ENCODE measurements around the gene SMIM38. TPM values are rescaled to one million over a fixed set of nuclear protein-coding genes. Genes with fewer than 3 reads are reported as not detected.

The SMIM38 gene
- total RNA-seq, 3 donors from 2014 or later = 2.2 TPM; not detected in 2

DNA sequence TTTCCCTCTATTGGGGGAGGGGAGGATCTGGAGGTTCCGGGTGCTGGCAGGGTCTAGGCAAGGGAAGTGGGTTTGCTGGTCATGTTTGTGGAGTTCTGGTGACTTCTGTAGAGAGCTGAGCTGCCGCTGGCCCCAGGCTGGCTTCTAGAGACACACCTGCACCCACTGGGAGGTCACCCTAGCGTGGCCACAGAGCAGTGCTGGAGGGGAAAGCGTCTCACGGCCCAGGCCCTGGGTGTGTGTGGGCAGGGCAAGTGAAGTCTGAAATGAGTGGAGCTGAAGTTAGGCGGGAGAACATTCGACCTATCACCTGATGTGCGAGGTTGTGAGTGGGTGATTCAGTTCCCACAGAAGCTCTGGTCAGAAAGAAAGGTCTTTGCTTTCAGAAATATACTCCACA is 27.9 kb downstream of the SMIM38 start:
- Histone ChIP-seq H3K4me1 (ENCODE audit: low read depth) (peaks cover 5% of the 10 kb centered on the region), H3K4me3 (no peak overlapping the region), H3K9me3 (peaks cover 8% of the 10 kb centered on the region), H3K36me3 (ENCODE audit: low read depth) (no peaks in the 10 kb centered on the region)
- intact Hi-C loops (cut with DNase I, micrococcal nuclease) = no loop called here
- TF ChIP-seq, protein P1, sequence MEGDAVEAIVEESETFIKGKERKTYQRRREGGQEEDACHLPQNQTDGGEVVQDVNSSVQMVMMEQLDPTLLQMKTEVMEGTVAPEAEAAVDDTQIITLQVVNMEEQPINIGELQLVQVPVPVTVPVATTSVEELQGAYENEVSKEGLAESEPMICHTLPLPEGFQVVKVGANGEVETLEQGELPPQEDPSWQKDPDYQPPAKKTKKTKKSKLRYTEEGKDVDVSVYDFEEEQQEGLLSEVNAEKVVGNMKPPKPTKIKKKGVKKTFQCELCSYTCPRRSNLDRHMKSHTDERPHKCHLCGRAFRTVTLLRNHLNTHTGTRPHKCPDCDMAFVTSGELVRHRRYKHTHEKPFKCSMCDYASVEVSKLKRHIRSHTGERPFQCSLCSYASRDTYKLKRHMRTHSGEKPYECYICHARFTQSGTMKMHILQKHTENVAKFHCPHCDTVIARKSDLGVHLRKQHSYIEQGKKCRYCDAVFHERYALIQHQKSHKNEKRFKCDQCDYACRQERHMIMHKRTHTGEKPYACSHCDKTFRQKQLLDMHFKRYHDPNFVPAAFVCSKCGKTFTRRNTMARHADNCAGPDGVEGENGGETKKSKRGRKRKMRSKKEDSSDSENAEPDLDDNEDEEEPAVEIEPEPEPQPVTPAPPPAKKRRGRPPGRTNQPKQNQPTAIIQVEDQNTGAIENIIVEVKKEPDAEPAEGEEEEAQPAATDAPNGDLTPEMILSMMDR (IDR thresholded peaks at IDR 0.05) = no peak
- DNase-seq = no peak
- ATAC-seq = peak; percentile 42

DNA sequence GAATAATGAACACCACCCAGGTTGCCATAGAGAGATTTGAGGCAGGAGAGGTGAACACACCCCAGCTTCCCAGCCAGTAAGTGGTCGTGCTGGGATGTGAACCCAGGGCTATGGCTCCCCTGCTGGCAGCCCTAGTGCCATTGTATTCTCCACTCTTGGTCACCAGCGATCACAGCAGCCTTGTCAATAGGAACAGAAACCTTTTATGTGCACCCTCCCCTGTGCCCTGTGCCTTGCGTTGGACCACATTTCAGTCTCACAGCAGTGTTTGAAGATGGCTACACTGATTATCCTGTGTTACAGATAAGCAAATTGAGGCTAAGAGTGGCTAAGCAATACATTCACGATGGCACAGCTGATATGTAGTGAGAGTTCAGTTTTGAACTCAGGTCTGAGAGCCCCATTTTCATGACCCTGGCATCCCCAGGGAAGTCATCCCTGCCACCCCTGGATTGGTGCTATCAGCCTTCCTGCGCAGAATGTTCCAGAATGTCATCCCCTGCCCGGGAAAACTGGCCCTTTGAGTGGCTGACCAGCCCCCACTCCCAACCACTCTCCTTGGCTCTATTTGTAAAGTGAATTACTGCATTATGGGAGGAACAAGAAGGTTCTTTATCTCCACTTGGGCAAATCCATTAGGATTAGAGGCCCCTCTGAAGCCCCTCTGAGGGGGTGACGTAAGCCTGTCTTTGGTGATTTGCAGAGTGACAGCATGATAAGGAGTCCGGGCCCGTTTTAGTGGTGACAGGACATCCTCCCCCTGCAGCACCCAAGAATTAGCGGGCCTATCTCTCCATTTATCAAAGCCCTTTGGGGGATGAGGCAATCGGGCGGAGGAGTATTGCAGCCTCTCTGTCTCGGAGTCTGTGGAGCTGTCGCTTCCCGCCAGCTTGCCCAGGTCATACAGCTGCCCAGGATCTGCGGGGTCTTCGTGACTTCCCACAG is 30.9 kb downstream of the SMIM38 start:
- ATAC-seq (no peak), DNase-seq (no peak)
- Histone ChIP-seq H3K4me1 (ENCODE audit: low read depth) (peaks cover 5% of the 10 kb centered on the region), H3K9me3 (peaks cover 8% of the 10 kb centered on the region), H3K4me3 (no peak overlapping the region), H3K36me3 (ENCODE audit: low read depth) (no peaks in the 10 kb centered on the region)
- TF ChIP-seq, protein P1 (IDR thresholded peaks at IDR 0.05) = no peak
- intact Hi-C loops (cut with DNase I, micrococcal nuclease) = no loop called here

- H3K9me3 ChIP-seq = peaks cover 8% of the 10 kb centered on the region
- no peak for ATAC-seq
- TF ChIP-seq, protein P1 (IDR thresholded peaks at IDR 0.05) = no peak
These were observed 31.9 kb downstream of the SMIM38 start for GRCh38 chr11:69187540-69188065.

DNA sequence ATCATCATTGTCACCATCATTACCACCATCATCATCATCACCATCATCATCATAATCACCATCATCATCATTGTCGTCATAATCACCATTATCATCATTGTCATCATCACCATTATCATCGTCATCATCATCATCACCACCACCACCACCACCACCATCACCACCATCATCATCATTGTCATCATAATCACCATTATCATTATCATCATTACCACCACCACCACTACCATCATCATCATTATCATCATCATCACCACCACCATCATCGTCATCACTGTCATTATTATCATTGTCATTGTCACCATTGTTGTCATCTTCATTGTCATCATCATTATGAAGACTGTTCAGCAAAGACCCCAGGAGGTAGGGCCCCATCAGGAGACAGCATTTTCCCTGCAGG is 33.3 kb downstream of the SMIM38 start:
- no peak overlapping the region for H3K4me3 ChIP-seq
- peaks cover 8% of the 10 kb centered on the region for H3K9me3 ChIP-seq
- TF ChIP-seq, protein P1 (IDR thresholded peaks at IDR 0.05) = no peak
- no peak for ATAC-seq
- DNase-seq = no peak
- intact Hi-C loops (cut with DNase I, micrococcal nuclease) = no loop called here
- H3K36me3 ChIP-seq (ENCODE audit: low read depth) = no peaks in the 10 kb centered on the region
- no peaks in the 10 kb centered on the region for H3K4me1 ChIP-seq (ENCODE audit: low read depth)

More at GRCh38 chr11:69187540-69188065, 31.9 kb downstream of the SMIM38 start:
- Histone ChIP-seq H3K4me3 (no peak overlapping the region), H3K4me1 (ENCODE audit: low read depth) (peaks cover 5% of the 10 kb centered on the region), H3K36me3 (ENCODE audit: low read depth) (no peaks in the 10 kb centered on the region)
- intact Hi-C loops (cut with DNase I, micrococcal nuclease) = no loop called here
- DNase-seq = no peak

DNA sequence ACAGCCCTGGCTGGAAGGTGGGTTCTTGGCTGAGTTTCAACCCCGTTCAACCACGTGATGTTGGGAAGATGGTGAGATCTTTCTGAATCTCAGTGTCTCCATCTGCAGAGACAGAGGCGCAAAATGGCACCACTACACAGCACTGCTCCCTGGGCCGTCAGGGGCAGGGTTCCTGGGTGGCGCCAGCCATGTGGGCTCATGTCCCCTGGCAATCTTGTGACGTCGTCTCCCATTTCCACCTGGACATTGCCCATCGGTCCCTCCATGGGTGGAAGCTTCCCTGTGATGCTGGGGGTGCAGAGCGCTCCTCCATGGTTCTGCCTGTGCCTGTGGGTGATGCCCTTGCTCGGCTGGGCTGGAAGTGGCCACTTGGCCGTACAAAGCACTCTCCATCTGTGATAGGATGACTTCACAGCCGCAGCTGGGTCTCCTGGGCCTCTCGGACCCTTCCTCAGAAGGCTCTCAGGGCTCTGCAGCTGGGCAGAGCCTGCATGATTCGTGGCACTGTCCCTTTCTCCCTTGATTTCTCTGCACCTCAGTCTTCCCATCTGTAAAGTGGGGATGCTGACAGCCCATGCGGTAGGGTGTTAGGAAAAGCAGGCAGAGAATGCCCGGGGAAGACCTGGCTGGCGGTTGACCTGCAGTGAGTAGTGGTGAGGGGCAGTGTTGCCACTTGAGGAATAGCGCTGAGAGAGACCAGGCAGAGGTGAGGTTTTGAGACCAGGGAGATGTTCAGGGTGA is 35.2 kb downstream of the SMIM38 start:
- Histone ChIP-seq H3K4me1 (ENCODE audit: low read depth) (no peaks in the 10 kb centered on the region), H3K36me3 (ENCODE audit: low read depth) (no peaks in the 10 kb centered on the region), H3K9me3 (peaks cover 8% of the 10 kb centered on the region), H3K4me3 (no peak overlapping the region)
- DNase-seq (no peak), ATAC-seq (no peak)
- intact Hi-C loops (cut with DNase I, micrococcal nuclease) = no loop called here
- TF ChIP-seq, protein P1 (IDR thresholded peaks at IDR 0.05) = no peak

All from mucosa of descending colon (tissue), 3 donors.